HTR-8/SVneo (cell line): Measurements from ENCODE around the gene LTBR.
"Not testable (repeated sequence)": the region's sequence is repeated elsewhere in the genome, so short reads cannot be mapped to it uniquely, and the experiment has no call there.

Experiments
- DNase-seq: peaks from one replicate; pipeline ENCODE4 v3.0.0; 2011; ENCODE audit warnings: low spot score, mixed read lengths; ENCODE audit not compliant: insufficient read length
- FAIRE-seq: peaks from 2 replicates; lab custom pipeline; 2011; peaks lifted over from hg19 to GRCh38; lab: Jason Lieb, UNC

LTBR gene

DNA sequence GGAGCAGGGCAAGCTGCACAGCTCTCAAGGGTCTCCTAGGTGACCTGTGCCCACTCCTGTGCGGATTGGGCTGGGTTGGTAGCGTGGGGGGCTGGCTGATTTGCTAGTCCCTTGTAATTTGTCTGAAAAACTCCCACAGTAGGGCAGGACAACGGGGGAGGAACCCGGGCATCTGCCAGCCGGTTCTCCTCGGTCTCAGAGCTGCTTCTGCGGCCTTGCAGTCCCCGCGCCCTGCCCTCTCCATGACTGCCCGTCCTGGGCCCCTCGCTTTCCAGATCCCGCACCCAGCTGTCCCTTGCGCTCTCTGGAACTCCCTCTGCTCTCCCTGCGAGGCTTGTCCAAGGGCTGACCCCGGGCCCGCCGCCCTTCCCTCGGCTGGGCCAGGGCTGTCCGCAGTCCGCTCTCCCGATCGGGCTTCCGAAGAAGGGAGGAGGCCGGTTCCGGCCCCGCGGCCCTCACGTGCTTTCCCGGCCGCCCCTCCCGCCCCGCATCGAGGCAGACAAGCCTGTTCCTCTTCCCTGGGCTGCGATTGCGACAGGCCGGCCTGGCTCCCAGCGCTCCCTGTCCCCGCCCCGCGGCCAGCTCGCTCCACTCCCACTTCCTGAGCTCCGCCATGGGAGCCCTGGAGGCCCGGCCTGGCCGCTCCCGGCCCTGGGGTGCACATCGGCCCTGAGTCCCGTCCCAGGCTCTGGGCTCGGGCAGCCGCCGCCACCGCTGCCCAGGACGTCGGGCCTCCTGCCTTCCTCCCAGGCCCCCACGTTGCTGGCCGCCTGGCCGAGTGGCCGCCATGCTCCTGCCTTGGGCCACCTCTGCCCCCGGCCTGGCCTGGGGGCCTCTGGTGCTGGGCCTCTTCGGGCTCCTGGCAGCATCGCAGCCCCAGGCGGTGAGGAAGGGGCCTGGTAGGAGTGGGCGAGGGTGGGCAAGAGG lies at the start of gene LTBR:
Gene LTBR, plus strand, starts transcription at position 591 of the 927 bp plus-strand sequence. Its CDS starts 197 bp downstream, at position 788.
- DNase-seq (peak; percentile 93), FAIRE-seq (peak; percentile 98)

GRCh38 chr12:6334359-6334758 lies 49.6 kb upstream of the LTBR start:
- no peak for DNase-seq
- FAIRE-seq: no peak

GRCh38 chr12:6334940-6335450 lies 49.0 kb upstream of the LTBR start:
- no peak for DNase-seq
- no peak for FAIRE-seq

GRCh38 chr12:6335451-6336078 lies 48.4 kb upstream of the LTBR start:
- FAIRE-seq: no peak
- peak; percentile 82 for DNase-seq

- DNase-seq (peak; percentile 99), FAIRE-seq (peak; percentile 98)
These were observed 47.7 kb upstream of the LTBR start for GRCh38 chr12:6336079-6336888.

GRCh38 chr12:6336889-6337853 lies 46.8 kb upstream of the LTBR start:
- DNase-seq: no peak
- no peak for FAIRE-seq

DNA sequence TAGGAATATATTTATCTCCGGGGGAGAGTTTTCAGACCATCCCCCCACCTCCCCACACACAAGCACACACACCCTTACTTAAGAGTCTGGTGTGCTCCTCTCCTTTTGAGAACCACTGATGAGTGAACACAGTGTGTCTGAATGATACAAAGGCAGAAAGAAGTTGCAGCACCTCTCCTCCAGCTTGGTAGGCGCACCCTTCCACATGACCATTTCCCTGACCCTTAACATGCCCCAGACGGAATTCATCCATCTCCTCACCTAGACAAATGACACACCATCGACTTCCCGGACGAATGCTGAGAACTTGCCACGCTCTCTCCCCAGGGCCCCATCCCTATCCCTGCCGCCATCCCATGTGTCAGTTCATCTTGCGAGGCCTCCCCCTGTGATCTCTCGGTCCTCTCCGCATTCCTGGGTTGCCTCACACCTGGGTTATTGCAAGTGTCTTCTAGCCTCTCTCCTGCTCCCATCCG lies 46.0 kb upstream of the LTBR start:
- DNase-seq (no peak), FAIRE-seq (no peak)

DNA sequence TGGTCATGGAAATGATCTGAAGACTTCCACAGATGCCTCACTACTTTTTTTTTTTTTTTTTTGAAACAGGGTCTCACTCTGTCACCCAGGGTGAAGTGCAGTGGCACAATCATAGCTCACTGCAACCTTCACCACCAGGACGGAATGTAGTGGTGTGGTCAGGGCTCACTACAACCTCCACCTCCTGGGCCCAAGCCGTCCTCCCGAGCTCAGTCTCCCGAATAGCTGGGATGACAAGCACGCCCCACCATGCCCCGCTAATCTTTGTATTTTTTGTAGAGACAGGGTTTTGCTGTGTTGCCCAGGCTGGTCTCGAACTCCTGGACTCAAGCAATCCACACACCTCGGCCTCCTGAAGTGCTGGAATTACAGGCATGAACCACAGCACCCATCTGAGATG lies 45.4 kb upstream of the LTBR start:
- not testable (repeated sequence) for DNase-seq, FAIRE-seq

- DNase-seq: no peak
- FAIRE-seq: peak; percentile 52
These were observed 45.0 kb upstream of the LTBR start for GRCh38 chr12:6338955-6339354.

- FAIRE-seq: peak; percentile 73
- no peak for DNase-seq
These were observed 43.8 kb upstream of the LTBR start for GRCh38 chr12:6340032-6340638.

DNA sequence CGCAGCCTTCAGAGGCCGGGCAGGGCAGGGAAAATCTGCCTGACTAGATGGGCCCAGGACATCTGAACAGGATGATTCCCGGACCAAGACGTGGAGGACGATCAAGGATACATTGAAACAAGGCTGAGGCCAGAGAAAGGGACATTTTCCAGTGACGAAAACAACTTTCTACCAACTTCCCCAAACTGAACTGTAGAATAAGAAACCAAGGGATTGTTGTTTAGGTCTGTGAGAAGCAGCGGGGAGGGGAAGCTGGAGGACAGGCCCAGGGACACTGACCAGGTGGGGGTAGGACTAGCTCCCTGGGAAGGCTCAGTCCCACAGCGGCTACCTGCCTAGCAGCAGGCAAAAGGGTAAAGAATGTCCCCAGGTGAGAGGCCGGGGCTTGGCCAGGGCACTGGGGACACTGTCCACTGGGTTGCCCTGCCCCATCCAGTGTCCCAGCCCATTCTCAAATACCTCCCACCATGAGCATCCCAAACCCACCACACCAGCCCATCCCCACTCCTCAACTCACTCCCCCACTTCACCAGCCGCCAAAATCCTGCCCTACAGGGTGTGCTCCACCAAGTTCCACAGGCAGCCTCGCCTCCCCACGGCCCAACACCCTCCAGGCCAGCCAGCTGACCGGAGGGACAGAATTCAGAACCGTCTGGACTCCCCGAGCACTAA lies 43.1 kb upstream of the LTBR start:
- no peak for DNase-seq
- no peak for FAIRE-seq

- FAIRE-seq: peak; percentile 75
- peak; percentile 90 for DNase-seq
These were observed 42.4 kb upstream of the LTBR start, which contains the start of gene TNFRSF1A for GRCh38 chr12:6341417-6342139. TSS of gene TNFRSF1A (minus strand) at chr12:6342076. CDS start at chr12:6341814, 262 bp downstream.

- peak; percentile 44 for FAIRE-seq
- no peak for DNase-seq
These were observed 41.6 kb upstream of the LTBR start for GRCh38 chr12:6342140-6342889.

DNA sequence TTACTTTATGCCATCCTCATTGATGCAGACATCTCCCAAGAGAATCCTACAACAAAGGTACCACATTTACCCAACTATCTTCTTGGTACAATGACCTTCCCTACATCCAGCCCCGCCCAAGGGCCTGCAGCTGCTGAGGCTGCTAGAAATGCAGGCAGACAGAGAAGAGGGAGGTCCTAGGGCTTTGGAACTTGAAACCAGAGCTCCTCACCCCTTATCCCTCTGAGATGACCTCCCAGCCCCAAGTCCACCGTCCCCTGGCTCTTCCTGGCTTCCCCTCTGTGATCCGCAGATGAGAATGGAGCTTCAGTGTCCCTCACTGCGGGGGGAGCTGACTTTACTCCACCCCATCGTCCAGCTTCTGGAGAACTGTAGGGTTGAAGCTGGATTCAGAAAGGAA lies 40.4 kb upstream of the LTBR start:
- FAIRE-seq: no peak
- DNase-seq: no peak

DNA sequence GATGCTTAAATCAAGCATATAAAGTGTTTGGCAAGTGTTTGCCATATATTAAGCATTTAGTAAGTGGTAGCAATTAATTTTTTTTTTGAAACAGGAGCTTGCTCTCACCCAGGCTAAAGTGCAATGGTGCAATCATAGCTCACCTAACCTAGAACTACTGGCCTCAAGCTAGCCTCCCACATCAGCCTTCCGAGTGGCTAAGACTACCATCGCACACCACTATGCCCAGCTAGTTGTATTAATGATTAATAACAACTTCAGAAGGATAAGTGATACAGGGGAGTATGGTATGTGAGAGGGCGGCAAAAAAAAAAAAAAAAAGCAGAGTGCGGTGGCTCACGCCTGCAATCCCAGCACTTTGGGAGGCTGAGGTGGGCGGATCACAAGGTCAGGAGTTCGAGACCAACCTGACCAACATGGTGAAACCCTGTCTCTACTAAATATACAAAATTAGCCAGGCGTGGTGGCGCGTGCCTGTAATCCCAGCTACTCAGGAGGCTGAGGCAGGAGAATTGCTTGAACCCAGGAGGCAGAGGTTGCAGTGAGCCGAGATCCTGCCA lies 39.8 kb upstream of the LTBR start:
- FAIRE-seq, DNase-seq: not testable (repeated sequence)

DNA sequence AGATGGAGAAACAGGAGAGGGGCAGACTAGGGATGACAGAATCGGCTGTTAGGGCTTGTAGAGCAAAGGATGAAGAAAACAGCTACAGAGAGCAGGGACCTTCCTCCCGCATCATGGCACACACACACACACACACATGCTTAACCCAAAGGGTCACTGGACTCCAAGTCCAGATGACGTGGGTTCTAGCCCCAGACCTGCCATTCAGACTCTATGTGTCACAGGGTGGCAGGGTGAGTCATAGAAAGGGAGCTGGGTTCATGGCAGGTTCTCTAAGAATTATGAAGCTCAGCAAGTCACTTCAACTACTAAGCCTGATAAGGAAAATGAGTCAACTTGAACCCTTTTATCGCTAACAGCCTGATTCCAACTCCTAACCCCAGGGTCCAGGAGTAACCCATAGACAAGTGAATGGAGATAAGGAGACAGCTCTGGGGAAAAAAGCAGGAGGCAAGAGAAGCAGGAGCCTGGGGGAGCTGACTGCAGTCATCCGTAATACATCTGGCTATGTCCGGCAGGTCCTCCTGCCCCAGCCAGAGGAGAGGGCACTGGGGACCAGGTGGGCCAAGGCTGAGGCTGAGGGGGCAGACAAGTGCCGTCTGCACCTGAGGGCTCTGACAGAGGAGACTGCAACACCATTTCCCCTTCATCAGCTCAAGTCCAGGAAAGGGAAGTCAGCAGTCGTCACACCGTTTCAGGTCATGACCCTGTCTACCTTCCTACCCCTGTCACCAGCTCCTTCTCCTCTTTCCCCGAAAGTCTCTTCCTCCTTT lies 38.5 kb upstream of the LTBR start:
- peak; percentile 90 for FAIRE-seq
- peak; percentile 92 for DNase-seq
